HG03520 (cell line): ENCODE measurements around the gene CCDC87.

Source experiments
- ATAC-seq: cut with Tn5 transposase; IDR thresholded peaks from one replicate; pipeline ENCODE4 v1.9.1; 2021; ENCODE audit warnings: mild to moderate bottlenecking, moderate library complexity; ENCODE audit not compliant: unreplicated experiment

Gene CCDC87

DNA sequence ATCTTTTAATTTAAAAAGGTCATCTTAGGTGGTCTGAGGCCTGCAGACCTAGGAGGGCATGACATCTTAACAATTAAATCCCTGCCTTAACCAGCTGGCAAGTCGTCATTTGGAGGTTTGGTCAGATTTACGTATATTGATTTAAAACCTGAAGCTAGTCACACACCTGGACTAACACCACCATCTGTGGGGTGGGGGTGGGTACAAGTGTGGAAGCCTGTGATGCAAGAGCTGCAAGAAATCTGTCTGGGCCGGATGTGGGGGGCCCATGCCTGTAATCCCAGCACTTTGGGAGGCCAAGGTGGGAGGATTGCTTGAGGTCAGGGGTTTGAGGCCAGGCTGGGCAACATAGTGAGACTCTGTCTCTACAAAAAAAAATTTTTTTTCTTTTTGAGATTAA lies 11.6 kb downstream of the CCDC87 start:
- no peak for ATAC-seq

DNA sequence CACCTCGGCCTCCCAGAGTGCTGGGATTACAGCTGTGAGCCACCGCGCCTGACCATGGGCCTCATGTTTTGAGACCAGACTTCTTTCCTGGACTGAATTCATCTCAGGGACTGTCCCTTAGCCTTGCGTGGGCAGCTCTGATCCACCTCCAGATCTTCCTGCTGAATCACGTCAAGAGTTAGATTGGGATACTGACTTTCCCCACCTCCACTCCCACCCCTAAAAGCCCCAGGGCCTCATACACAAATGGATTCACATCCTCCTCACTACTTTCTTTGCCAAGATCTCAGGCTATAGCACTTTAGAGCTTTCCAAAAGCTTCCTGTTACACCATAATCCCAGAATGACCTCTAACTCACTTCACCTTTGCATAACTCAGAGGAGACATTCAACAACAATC lies 12.1 kb downstream of the CCDC87 start:
- no peak for ATAC-seq

DNA sequence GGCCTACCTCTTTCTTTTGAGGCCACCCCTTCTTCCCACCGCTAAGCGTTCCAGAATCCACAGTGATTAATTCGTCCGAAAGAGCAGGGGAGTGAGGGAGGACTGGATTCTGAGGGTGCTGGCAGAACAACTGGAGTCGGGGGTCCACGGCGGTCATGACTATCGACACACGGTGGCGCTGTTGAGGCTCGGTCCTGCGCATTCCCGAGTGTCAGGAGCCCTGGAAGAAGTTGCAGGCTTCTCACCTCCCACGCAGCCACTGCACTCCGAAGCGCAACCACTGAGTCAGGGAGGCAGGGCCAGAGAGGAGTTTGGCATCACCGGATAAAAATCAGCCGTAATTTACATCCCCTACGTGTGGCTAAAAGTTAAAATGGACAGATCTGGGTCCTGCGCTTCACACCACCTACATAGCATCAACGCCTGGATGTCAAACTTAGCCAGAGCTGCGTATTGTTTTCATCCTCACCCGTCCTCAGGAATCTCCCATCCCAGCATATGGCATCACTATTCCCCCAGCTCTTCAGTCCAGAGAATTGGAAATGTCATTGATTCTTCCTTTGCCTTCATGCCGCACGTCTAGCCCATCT lies 13.8 kb downstream of the CCDC87 start:
- no peak for ATAC-seq

- no peak for ATAC-seq
Observed at GRCh38 chr11:66570850-66571180, 22.0 kb downstream of the CCDC87 start.

- no peak for ATAC-seq
Observed at GRCh38 chr11:66570079-66570849, 22.6 kb downstream of the CCDC87 start.

- no peak for ATAC-seq
Observed at GRCh38 chr11:66569076-66569475, 23.8 kb downstream of the CCDC87 start.

GRCh38 chr11:66568124-66568916 lies 24.5 kb downstream of the CCDC87 start, which contains the start of gene CTSF:
Gene CTSF (minus strand): TSS chr11:66568606. CDS start chr11:66568486, 120 bp downstream.
- no peak for ATAC-seq

- ATAC-seq, result no peak
Observed at GRCh38 chr11:66567787-66568123, 25.1 kb downstream of the CCDC87 start.

DNA sequence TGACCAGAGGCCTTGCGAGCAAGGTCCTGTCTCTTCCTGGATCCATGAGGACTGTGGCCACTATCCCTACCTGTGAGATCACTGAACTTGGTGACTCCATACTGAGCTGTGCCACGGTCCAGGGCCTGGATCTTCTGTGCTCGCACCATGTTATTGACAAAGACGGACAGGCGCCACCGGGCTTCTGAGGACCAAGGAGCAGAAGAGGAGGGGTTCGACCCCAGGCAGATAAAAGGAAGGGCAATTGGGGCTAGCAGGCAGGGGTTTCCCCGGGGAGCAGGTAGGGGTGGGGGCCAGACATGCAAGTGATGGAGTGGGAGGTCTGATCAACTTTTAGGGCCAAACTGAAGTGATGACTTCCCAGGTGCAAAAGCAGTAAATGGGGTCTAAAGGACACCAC lies 26.6 kb downstream of the CCDC87 start:
- no peak for ATAC-seq

GRCh38 chr11:66564984-66565383 lies 27.9 kb downstream of the CCDC87 start:
- ATAC-seq, result no peak

DNA sequence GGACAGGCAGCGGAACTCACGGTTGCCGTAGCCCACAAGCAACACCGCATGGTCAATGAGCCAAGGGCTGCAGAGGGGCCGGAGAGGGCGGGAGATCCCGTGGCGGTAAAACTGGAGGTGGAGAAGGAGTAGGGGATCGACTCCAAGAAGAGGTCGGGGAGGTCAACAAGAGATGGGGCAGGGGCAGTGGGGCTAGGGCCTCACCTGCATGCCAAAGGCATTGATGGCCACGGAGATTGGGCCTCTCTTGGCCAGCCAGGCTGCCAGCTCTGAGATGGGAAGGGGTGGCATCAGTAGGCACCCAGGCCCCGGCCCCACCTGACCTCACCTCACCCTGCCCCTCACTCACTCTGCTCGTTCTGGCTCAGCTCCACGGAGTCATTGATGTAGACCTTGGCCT lies 28.3 kb downstream of the CCDC87 start:
- ATAC-seq, result no peak

DNA sequence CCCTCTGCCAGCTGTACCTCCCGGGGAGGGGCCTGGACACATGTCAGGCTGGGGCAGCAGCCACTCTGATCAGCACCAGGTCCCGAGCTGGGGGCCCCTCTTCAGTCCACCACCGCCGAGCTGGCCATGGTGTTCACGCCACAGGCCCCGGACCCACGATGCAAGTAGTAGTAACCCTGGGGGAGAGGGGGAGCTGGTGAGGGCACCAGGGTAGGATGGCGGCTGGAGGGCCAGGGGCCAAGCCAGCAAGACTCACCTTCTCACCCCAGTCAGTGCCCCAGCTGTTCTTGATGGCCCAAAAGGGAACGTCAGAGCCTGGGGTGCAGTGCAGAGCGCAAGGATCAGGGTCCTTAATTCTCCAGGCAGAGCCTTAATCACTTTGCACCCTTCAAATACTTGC lies 29.0 kb downstream of the CCDC87 start:
- no peak for ATAC-seq

DNA sequence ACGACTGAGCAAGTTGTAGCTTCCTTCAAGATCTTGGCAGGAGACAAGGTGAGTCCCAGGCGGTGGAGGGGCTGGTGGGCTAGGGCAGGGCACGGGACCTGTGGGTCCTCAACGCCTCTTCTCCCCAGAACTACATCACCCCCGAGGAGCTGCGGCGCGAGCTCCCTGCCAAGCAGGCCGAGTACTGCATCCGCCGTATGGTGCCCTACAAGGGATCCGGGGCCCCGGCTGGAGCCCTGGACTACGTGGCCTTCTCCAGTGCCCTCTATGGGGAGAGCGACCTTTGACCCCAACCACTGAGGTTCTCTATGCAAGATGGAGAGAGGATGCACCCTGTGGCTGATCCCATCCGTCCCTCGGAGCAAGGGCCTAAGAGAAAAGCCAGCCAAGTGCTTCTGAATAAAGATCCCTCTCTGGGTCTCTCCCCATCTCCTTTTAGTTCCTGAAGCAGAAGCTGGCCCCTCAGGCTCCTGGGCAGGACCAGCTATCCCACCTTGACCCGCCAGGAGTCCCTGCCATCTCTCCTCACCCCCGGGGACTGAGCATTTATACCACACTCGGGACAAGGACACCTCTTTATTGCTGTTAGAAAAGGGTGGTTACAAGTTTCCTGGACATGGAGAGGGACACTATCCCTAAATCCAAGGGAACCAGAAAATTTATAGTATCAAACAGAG lies 29.8 kb downstream of the CCDC87 start:
- no peak for ATAC-seq

DNA sequence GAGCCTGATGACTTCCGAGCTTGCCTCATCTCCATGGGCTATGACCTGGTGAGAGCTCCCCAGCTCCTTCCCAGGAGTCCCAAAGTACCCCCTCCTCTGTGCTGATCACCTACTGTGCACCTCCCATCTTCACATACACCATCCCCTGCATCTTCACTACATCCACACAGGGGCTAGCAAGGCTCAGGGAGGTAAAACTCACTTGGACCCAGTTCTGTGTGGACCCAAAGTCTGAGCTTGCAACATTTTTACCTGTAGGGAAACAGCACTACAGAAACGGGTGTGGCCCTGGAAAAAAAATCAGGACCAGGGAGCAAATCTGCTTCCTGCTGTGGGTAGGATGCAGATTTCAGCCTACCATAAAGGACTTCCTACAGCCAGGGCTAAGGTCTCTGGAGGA lies 30.6 kb downstream of the CCDC87 start:
- no peak for ATAC-seq

- ATAC-seq, result no peak
Observed at GRCh38 chr11:66561975-66562248, 31.0 kb downstream of the CCDC87 start.

DNA sequence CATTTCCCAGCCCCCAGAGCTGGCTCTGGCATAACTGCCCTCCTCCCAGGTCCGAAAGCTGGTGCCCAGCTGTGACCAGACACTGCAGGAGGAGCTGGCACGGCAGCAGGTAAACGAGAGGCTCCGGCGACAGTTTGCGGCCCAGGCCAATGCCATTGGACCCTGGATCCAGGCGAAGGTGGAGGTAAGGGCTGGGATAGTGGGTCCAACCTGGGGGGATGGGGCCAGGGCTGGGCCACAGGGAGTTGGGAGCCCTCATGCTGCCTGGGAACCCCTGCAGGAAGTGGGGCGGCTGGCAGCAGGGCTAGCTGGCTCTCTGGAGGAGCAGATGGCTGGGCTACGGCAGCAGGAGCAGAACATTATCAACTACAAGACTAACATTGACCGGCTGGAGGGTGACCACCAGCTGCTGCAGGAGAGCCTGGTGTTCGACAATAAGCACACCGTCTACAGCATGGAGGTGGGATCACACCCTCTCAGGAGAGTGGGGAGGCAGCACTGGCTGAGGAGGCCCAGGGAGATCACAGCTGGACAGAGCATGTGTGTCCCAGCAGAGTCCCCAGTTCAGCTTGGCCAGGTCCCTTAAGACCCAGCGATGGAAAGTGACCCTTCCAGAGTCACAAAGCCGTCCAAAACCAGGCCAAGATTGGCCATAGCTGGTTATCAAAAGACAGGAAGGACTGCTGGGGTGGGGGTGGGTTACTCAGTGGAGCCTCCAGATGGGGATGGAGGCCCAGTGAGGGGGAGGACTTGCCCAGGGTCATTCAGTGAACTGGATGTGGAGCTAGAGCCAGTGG lies 31.5 kb downstream of the CCDC87 start:
- ATAC-seq, result no peak

DNA sequence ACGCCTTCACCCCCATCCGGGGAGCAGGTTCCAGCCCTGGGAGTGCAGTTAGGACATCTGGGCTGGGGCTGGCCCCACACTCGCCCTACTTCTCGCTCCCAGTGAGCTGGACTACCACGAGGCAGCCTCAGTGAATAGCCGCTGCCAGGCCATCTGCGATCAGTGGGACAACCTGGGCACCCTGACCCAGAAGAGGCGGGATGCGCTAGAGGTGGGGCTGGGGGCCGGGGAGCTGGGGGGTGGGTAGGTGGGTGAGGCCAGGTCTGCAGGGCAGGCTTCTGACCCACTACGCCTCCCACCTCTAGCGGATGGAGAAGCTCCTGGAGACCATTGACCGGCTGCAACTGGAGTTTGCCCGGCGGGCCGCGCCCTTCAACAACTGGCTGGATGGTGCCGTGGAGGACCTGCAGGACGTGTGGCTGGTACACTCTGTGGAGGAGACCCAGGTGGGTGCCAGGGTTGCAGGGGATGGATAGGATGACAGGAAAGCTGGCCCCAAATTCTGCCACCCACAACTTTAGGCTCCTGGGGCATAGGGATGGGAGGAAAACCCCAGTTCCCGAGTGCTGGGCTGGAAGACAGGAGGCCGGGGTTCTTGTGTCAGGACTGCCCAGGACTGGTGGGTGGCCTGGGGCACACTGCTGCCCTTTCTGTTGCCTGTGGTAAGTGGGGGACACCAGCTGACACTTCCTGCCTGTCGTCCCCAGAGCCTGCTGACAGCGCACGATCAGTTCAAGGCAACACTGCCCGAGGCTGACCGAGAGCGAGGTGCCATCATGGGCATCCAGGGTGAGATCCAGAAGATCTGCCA lies 32.8 kb downstream of the CCDC87 start:
- no peak for ATAC-seq

GRCh38 chr11:66559142-66559865 lies 33.6 kb downstream of the CCDC87 start:
- no peak for ATAC-seq

- ATAC-seq, result no peak
Observed at GRCh38 chr11:66557733-66558326, 35.0 kb downstream of the CCDC87 start.
